ENCODE results near the gene SGSM2. TPM values are rescaled to one million over a fixed set of nuclear protein-coding genes. Genes with fewer than 3 reads are reported as not detected.

Gene SGSM2
- total RNA-seq, 2 experiments from 2014 or later, result 58.3 to 61.6 TPM

Other genes starting within 250 kb of the SGSM2 start
- gene SMG6, start 33.7 kb upstream of the SGSM2 start, total RNA-seq, result 10 to 100 TPM; 44.3 to 51.1 TPM
- 10 to 100 TPM; 18.3 to 23.0 TPM for gene SRR, start 33.6 kb upstream of the SGSM2 start, total RNA-seq
- gene TSR1, start 1.0 kb upstream of the SGSM2 start, total RNA-seq, result 10 to 100 TPM; 27.2 to 27.4 TPM
- 10 to 100 TPM; 24.2 to 31.1 TPM for gene MNT, start 63.6 kb downstream of the SGSM2 start, total RNA-seq
- 10 to 100 TPM; 27.8 to 29.9 TPM for gene METTL16, start 174.4 kb downstream of the SGSM2 start, total RNA-seq